BE2C (cell line): ENCODE data around the gene IQCN.

Source experiments
- DNase-seq: peaks from one replicate; pipeline ENCODE4 v3.0.0-alpha.2; 2020
- H3K27me3 ChIP-seq: fragments of 250-450 bp; sonication (Bioruptor Pico); 2 replicates; pipeline ENCODE4 v1.5.1; 2020; ENCODE audit warnings: mild to moderate bottlenecking
- H3K36me3 ChIP-seq: fragments of 250-450 bp; sonication (Bioruptor Pico); 2 replicates; pipeline ENCODE4 v1.5.1; 2020; ENCODE audit warnings: mild to moderate bottlenecking
- H3K4me1 ChIP-seq: fragments of 250-450 bp; sonication (Bioruptor Pico); 2 replicates; pipeline ENCODE4 v1.5.1; 2020
- H3K4me3 ChIP-seq: 2 replicates; pipeline ENCODE4 v1.5.1; 2011; ENCODE audit warnings: low read depth, low read length
- H3K9me3 ChIP-seq: fragments of 250-450 bp; sonication (Bioruptor Pico); 2 replicates; pipeline ENCODE4 v1.5.1; 2020
- TF ChIP-seq, protein P1 (sequence below): IDR thresholded peaks from 2 replicates; pipeline ENCODE4 v1.5.1; 2012; ENCODE audit warnings: mild to moderate bottlenecking, low read depth, low read length

The IQCN gene

GRCh38 chr19:18221815-18222725 is 52.2 kb downstream of the IQCN start:
- Histone ChIP-seq H3K4me3 (no peak overlapping the region), H3K27me3 (peaks cover 16% of the 10 kb centered on the region), H3K9me3 (no peaks in the 10 kb centered on the region), H3K36me3 (no peaks in the 10 kb centered on the region), H3K4me1 (peaks cover 3% of the 10 kb centered on the region; the same call in 1 of the 2 replicates)
- TF ChIP-seq, protein P1, sequence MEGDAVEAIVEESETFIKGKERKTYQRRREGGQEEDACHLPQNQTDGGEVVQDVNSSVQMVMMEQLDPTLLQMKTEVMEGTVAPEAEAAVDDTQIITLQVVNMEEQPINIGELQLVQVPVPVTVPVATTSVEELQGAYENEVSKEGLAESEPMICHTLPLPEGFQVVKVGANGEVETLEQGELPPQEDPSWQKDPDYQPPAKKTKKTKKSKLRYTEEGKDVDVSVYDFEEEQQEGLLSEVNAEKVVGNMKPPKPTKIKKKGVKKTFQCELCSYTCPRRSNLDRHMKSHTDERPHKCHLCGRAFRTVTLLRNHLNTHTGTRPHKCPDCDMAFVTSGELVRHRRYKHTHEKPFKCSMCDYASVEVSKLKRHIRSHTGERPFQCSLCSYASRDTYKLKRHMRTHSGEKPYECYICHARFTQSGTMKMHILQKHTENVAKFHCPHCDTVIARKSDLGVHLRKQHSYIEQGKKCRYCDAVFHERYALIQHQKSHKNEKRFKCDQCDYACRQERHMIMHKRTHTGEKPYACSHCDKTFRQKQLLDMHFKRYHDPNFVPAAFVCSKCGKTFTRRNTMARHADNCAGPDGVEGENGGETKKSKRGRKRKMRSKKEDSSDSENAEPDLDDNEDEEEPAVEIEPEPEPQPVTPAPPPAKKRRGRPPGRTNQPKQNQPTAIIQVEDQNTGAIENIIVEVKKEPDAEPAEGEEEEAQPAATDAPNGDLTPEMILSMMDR: no peak
- no peak for DNase-seq

GRCh38 chr19:18220632-18221275 is 53.5 kb downstream of the IQCN start:
- TF ChIP-seq, protein P1: no peak
- Histone ChIP-seq H3K4me1 (peaks cover 2% of the 10 kb centered on the region; the same call in 1 of the 2 replicates), H3K27me3 (peaks cover 13% of the 10 kb centered on the region), H3K4me3 (no peak overlapping the region), H3K9me3 (no peaks in the 10 kb centered on the region), H3K36me3 (no peaks in the 10 kb centered on the region)
- DNase-seq: no peak

DNA sequence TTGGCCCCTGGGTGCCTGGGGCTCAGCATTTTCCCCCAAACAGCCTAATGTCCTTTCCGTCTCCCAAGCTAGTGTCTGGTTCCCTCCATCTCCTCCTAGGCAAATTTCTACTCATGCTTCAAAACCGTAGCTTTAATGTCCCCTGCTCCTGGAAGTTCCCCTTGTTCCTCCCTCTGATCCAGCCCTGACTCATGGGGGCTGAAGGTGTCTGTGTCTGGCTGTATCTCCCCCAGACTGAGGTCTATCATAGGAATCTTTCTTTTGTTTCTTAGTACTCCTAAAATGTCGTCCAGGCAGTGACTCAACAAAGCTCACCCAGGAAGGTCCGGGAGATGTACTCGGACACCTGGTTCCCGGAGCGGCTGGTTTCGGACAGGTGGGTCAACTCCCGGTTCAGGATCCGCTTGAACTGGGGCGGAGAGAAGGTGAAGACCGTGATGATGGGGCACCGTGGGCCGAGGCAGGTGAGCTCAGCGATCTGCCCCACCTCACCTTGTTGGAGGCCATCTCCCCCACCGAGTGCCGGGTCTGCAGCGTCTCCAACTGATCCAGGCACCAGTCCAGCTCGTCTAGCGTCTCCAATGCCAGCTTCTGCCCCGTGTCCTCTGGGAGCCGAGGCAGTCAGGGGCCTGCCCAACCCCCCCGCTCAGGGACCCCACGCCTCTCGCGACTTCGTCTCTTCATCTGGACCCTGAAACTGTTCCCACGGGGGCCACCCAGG is 54.2 kb downstream of the IQCN start:
- TF ChIP-seq, protein P1: no peak
- no peak for DNase-seq
- no peaks in the 10 kb centered on the region for H3K4me1 ChIP-seq

DNA sequence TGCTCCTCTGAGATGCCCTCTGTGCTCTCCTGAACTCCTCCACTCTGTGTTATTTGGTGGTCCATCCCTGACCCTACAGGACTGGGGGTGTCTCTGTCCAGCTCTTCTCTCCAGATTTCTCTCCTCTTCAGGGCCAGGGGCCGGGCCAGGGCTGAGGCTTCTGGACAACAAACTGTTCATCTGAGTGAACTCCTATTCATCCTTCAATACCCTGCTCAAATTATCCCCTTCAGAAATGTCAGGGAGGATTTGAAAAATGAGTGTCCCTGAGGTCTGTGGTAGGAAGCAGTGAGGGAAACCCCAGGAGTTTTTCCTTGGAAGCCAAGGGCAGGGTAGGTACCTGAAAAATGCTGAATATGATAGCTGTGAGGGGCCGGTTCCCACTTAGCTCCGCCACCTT is 55.7 kb downstream of the IQCN start:
- H3K4me1 ChIP-seq: no peaks in the 10 kb centered on the region
- no peaks in the 10 kb centered on the region for H3K36me3 ChIP-seq
- H3K4me3 ChIP-seq: no peak overlapping the region
- no peaks in the 10 kb centered on the region for H3K9me3 ChIP-seq
- no peaks in the 10 kb centered on the region for H3K27me3 ChIP-seq
- TF ChIP-seq, protein P1: no peak
- no peak for DNase-seq

More for the DNA sequence above, 54.2 kb downstream of the IQCN start:
- H3K27me3 ChIP-seq: peaks cover 6% of the 10 kb centered on the region
- H3K9me3 ChIP-seq: no peaks in the 10 kb centered on the region
- no peak overlapping the region for H3K4me3 ChIP-seq
- no peaks in the 10 kb centered on the region for H3K36me3 ChIP-seq

GRCh38 chr19:18218159-18218558 is 56.1 kb downstream of the IQCN start:
- Histone ChIP-seq H3K36me3 (no peaks in the 10 kb centered on the region), H3K27me3 (no peaks in the 10 kb centered on the region), H3K4me3 (no peak overlapping the region), H3K9me3 (no peaks in the 10 kb centered on the region), H3K4me1 (no peaks in the 10 kb centered on the region)
- TF ChIP-seq, protein P1: no peak
- no peak for DNase-seq
